HL-60/S4 (cell line): Measurements from ENCODE around the gene MEGF10.
"Not testable (repeated sequence)": the region's sequence is repeated elsewhere in the genome, so short reads cannot be mapped to it uniquely, and the experiment has no call there.

Source experiments
- in situ Hi-C: fragments of 300-500 bp; cut with MboI; formaldehyde crosslinking; loops from 2 replicates; pipeline ENCODE4 v1.14.3; 2022; ENCODE audit warnings: low sequenced_read_pairs

The MEGF10 gene

GRCh38 chr5:127297348-127298035, 6.9 kb downstream of the MEGF10 start:
- in situ Hi-C loops: loop anchor here (10.0 kb wide), 1 partner anchor 653 kb away; no protein-coding TSS in a partner anchor

- in situ Hi-C loops: loop anchor here (10.0 kb wide), 1 partner anchor 653 kb away; no protein-coding TSS in a partner anchor
Observed at GRCh38 chr5:127298036-127298429, 7.4 kb downstream of the MEGF10 start.

- in situ Hi-C loops: loop anchor here (10.0 kb wide), 1 partner anchor 654 kb away; no protein-coding TSS in a partner anchor
Observed at GRCh38 chr5:127298656-127299055, 8.1 kb downstream of the MEGF10 start.

GRCh38 chr5:127299678-127300077, 9.1 kb downstream of the MEGF10 start:
- in situ Hi-C loops: loop anchor here (10.0 kb wide), 1 partner anchor 655 kb away; no protein-coding TSS in a partner anchor

- in situ Hi-C loops: no loop called here
Observed at GRCh38 chr5:127302509-127302908, 11.9 kb downstream of the MEGF10 start.

- in situ Hi-C loops: no loop called here
Observed at GRCh38 chr5:127303404-127303803, 12.8 kb downstream of the MEGF10 start.

- in situ Hi-C loops: no loop called here
Observed at GRCh38 chr5:127305493-127305892, 14.9 kb downstream of the MEGF10 start.

GRCh38 chr5:127306036-127306435, 15.4 kb downstream of the MEGF10 start:
- in situ Hi-C loops: no loop called here

- in situ Hi-C loops: no loop called here
Observed at GRCh38 chr5:127306647-127307046, 16.1 kb downstream of the MEGF10 start.

GRCh38 chr5:127307868-127308267, 17.3 kb downstream of the MEGF10 start:
- in situ Hi-C loops: no loop called here

GRCh38 chr5:127308325-127308724, 17.7 kb downstream of the MEGF10 start:
- in situ Hi-C loops: not testable (repeated sequence)

GRCh38 chr5:127308945-127309344, 18.3 kb downstream of the MEGF10 start:
- in situ Hi-C loops: no loop called here

GRCh38 chr5:127311349-127311748, 20.8 kb downstream of the MEGF10 start:
- in situ Hi-C loops: no loop called here

GRCh38 chr5:127311781-127312525, 21.4 kb downstream of the MEGF10 start:
- in situ Hi-C loops: no loop called here

GRCh38 chr5:127313379-127313778, 22.8 kb downstream of the MEGF10 start:
- in situ Hi-C loops: no loop called here

GRCh38 chr5:127313847-127314473, 23.4 kb downstream of the MEGF10 start:
- in situ Hi-C loops: no loop called here

- in situ Hi-C loops: no loop called here
Observed at GRCh38 chr5:127316011-127316410, 25.4 kb downstream of the MEGF10 start.

GRCh38 chr5:127317385-127317784, 26.8 kb downstream of the MEGF10 start:
- in situ Hi-C loops: not testable (repeated sequence)

- in situ Hi-C loops: no loop called here
Observed at GRCh38 chr5:127320032-127320965, 29.7 kb downstream of the MEGF10 start.

- in situ Hi-C loops: no loop called here
Observed at GRCh38 chr5:127321465-127321864, 30.9 kb downstream of the MEGF10 start.

- in situ Hi-C loops: no loop called here
Observed at GRCh38 chr5:127322403-127322802, 31.8 kb downstream of the MEGF10 start.
